H1 (cell line): Measurements from ENCODE around the gene GP1BB. TPM values are rescaled to one million over a fixed set of nuclear protein-coding genes. Genes with fewer than 3 reads are reported as not detected.

Experiments used
- ASH2L ChIP-seq: fragments of 200-600, 300-600 bp; sonication (generic); IDR thresholded peaks from one replicate; pipeline ENCODE4 v1.7.1; 2017; ENCODE audit warnings: low read length
- HDAC2 ChIP-seq, 2 experiments: fragments of 300-600 bp in 1 of 2; sonication (generic) in 1 of 2; IDR thresholded peaks; 2 replicates each; pipeline ENCODE4 v1.6.1; 2011 to 2012; ENCODE audit warnings: low read depth in 2 of 2, low read length in 2 of 2, mild to moderate bottlenecking in 2 of 2, moderate library complexity in 2 of 2, borderline replicate concordance in 1 of 2, inconsistent platforms in 1 of 2
- KDM1A ChIP-seq: fragments of 200-600, 300-600 bp; sonication (generic); IDR thresholded peaks from 2 replicates; pipeline ENCODE4 v1.7.1; 2016; ENCODE audit warnings: mild to moderate bottlenecking, low read length, borderline replicate concordance
- POLR2A ChIP-seq, 2 experiments: IDR thresholded peaks; 1 replicate in 1 of 2; 2 replicates in 1 of 2; pipeline ENCODE4 v1.6.1; 2011; ENCODE audit warnings: low read depth in 2 of 2, low read length in 2 of 2, mild to moderate bottlenecking in 2 of 2; ENCODE audit errors: control extremely low read depth in 1 of 2
- POU5F1 ChIP-seq: IDR thresholded peaks from 2 replicates; pipeline ENCODE4 v1.6.1; 2011; ENCODE audit warnings: low read depth, mild to moderate bottlenecking, low read length, moderate library complexity
- SAP30 ChIP-seq: fragments of 300-600 bp; sonication (generic); IDR thresholded peaks from 2 replicates; pipeline ENCODE4 v1.7.1; 2012; ENCODE audit warnings: low read length, moderate library complexity, mild to moderate bottlenecking, inconsistent platforms; ENCODE audit not compliant: insufficient read depth, insufficient replicate concordance
- SRF ChIP-seq: IDR thresholded peaks from 2 replicates; pipeline ENCODE4 v1.6.1; 2011; ENCODE audit warnings: mild to moderate bottlenecking, low read depth, low read length, moderate library complexity
- USF2 ChIP-seq: IDR thresholded peaks from 2 replicates; pipeline ENCODE4 v1.6.1; 2011; ENCODE audit warnings: low read length, improper control_type of control experiment
- ZNF274 ChIP-seq: IDR thresholded peaks from 2 replicates; pipeline ENCODE4 v1.7.0; 2012; ENCODE audit warnings: low read length, borderline replicate concordance; ENCODE audit errors: extremely low read depth
- polyA plus RNA-seq, 7 experiments: library from polyadenylated mRNA; depleted of rRNA in 3 of 7; stranded (reverse) in 5 of 7; unstranded in 2 of 7; fragments of >200 nt in 5 of 7; fragments of 200-250 nt in 2 of 7; gene quantifications; 1 replicate in 5 of 7; 2 replicates in 1 of 7; 4 replicates in 1 of 7; pipeline versions ENCODE4 v1.2.1 to v1.2.3, GENCODE V29; 2011 to 2013; ENCODE audit warnings: missing spikeins in 2 of 7, mixed read lengths in 2 of 7
- total RNA-seq: library from RNA; stranded (reverse); fragmentation: NEBNext Ultra II Directional; extraction: Animal tissue kit (Norgen Biotek cat#: 25700); gene quantifications from 2 replicates; pipeline ENCODE4 v1.2.1, GENCODE V29; 2021
- TF ChIP-seq, protein P1 (sequence below), 3 experiments: IDR thresholded peaks; 1 replicate in 2 of 3; 2 replicates in 1 of 3; pipeline versions ENCODE4 v1.5.1 to v1.6.1; 2011; ENCODE audit warnings: low read length in 3 of 3, mild to moderate bottlenecking in 3 of 3, inconsistent platforms in 2 of 3, low read depth in 1 of 3, moderate library complexity in 1 of 3; ENCODE audit not compliant: insufficient read depth in 1 of 3; ENCODE audit errors: control extremely low read depth in 1 of 3

Gene GP1BB
- total and polyA plus RNA-seq, 2 of the 8 experiments (the other 6 are each of a cell fraction or from before 2014, with no cell fraction given), result 0.36 TPM; not detected in 1

- TF ChIP-seq, protein P1, sequence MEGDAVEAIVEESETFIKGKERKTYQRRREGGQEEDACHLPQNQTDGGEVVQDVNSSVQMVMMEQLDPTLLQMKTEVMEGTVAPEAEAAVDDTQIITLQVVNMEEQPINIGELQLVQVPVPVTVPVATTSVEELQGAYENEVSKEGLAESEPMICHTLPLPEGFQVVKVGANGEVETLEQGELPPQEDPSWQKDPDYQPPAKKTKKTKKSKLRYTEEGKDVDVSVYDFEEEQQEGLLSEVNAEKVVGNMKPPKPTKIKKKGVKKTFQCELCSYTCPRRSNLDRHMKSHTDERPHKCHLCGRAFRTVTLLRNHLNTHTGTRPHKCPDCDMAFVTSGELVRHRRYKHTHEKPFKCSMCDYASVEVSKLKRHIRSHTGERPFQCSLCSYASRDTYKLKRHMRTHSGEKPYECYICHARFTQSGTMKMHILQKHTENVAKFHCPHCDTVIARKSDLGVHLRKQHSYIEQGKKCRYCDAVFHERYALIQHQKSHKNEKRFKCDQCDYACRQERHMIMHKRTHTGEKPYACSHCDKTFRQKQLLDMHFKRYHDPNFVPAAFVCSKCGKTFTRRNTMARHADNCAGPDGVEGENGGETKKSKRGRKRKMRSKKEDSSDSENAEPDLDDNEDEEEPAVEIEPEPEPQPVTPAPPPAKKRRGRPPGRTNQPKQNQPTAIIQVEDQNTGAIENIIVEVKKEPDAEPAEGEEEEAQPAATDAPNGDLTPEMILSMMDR (IDR thresholded peaks at IDR 0.05; ENCODE audit: control extremely low read depth in 1 of 3, insufficient read depth in 1 of 3, low read depth in 1 of 3, low read length in 3 of 3), result no peak
- TF ChIP-seq HDAC2 (IDR thresholded peaks at IDR 0.05; ENCODE audit: borderline replicate concordance in 1 of 2, low read depth in 2 of 2, low read length in 2 of 2), result no peak
- TF ChIP-seq POU5F1, result no peak
- no peak for TF ChIP-seq SRF
- no peak for TF ChIP-seq KDM1A
- TF ChIP-seq USF2, result no peak
- TF ChIP-seq SAP30, result no peak
- TF ChIP-seq ZNF274, result no peak
- TF ChIP-seq POLR2A (IDR thresholded peaks at IDR 0.05; ENCODE audit: control extremely low read depth in 1 of 2, low read depth in 2 of 2, low read length in 2 of 2), result no peak
- no peak for TF ChIP-seq ASH2L
These were observed 7.1 kb upstream of the GP1BB start (continued) for GRCh38 chr22:19716041-19716828.
